GM18870 (cell line): ENCODE results near the gene ZMYND8.

Source experiments
- ATAC-seq: cut with Tn5 transposase; IDR thresholded peaks from one replicate; pipeline ENCODE4 v1.9.1; 2021; ENCODE audit warnings: moderate library complexity; ENCODE audit not compliant: unreplicated experiment

ZMYND8 gene

DNA sequence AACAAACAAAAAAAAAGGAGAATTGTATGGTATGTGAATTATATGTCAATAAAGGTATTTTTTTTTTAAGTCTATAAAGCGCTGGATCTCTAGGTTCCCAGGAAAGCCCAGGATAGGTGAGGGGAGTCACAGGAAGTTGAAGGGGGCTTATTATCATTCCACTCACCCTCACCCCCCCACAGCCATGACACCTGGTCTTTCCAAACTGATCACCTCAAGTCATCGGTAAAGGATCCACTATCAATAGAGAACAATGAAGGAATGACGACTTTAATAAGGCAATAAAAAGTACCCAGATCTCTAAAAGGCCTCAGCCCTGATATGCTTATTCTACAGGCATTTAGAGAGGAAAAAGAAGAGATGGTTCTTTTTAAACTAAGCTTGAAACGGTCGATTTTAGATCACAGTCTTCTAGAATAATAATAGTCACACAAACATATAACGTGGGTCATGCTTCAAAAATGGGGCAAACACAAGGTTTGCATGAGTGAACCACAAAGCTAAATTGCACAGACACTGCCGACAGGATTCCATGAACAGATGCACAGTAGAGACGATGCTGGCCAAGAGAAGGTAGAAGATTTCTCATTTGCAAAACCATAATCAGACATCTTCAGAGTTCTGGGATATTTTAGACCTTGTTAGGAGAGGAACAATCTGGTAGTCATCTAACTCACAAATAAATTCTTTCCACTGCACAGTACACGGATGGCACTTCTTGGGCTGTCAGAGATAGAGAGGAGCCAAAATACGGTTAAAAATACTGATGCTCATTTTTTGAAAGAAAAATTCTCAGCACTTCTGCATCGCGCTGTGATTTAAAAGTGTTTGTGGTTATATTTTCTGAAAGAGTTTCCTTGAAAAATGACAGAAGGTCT, 21.0 kb downstream of the ZMYND8 start:
- ATAC-seq, result no peak

- no peak for ATAC-seq
Observed at GRCh38 chr20:47334022-47334551, 22.4 kb downstream of the ZMYND8 start.

DNA sequence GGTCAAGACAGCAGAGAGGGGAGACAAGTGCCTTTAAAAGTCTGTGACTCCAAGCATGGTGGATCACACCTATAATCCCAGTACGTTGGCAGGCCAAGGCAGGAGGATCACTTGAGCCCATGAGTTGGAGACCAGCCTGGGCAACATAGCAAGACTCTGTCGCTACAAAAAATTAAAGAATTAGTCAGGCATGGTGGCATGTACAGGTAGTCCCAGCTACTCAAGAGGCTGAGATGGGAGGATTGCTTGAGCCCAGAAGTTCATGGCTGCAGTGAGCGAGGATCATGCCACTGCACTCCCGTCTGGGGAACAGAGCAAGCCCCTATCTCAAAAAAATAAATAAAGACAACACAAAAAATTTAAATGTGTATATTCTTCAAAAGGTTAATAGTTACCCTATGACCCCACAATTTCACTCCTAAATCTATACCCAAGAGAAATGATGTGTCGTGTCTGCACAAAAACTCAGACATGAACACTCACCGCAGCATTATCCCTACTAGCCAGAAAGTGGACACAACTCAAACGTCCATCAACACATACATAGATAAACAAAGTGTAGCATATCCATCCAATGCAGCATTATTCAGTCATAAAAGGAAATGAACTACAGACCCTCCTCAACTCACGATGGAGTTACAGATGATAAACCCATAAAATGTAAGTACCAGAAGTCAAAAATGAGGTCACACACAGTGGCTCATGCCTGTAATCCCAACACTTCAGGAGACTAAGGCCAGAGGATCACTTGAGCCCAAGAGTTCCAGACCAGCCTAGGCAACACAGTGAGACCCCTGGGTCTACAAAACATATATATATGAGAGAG, 23.9 kb downstream of the ZMYND8 start:
- no peak for ATAC-seq

- no peak for ATAC-seq
Observed at GRCh38 chr20:47330933-47331708, 25.4 kb downstream of the ZMYND8 start.

DNA sequence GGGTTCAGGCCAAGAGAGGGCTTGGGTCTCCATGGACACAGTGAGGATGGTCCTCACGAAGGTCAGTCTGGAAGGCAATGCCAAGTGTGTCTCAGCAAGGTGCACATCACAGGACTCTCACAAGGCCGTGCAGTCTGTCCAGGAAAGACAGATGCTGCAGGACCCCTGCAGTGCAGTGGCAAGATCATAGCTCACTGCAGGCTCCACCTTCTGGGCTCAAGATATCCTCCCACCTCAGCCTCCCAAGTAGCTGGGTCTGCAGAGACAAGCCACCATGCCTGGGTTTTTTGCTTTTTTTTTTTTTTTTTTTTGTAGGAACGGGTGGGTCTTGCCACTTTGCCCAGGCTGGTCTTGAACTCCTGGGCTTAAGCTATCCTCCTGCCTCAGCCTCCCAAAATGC, 26.4 kb downstream of the ZMYND8 start:
- ATAC-seq, result no peak

DNA sequence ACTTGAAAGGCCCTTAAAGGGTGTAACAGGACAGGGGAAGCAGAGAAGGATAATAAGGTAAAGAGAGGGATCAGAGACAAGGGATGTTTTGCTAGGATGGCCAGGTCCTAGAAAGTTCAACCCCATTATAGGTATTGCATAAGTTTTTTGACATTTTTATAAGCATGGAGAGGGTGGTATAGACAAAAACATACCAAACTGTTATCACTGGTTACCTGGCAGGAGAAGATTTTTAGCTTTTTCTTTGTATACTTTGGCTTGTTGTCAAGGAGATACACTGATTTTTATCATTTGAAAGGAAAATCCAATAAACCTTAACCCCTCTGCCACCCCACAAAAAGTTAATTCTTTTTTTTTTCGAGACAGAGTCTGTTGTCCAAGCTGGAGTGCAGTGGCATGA, 28.4 kb downstream of the ZMYND8 start:
- no peak for ATAC-seq

DNA sequence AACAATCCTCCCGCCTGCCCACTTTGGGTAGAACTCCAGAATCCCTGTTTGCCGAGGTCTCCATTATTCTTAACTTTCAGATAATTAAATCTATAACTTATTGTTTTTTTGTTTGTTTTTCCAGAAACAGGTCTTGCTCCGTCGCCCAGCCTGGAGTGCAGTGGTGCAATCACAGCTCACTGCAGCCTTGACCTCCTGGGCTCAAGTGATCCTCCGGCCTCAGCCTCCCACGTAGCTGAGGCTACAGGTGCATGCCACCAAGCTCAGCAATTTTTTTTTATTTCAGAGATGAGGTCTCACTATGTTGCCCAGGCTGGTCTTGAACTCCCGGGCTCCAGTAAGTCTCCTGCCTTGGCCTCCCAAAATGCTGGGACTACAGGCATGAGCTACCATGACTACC, 28.8 kb downstream of the ZMYND8 start:
- ATAC-seq, result no peak

- no peak for ATAC-seq
Observed at GRCh38 chr20:47326658-47327268, 29.7 kb downstream of the ZMYND8 start.

DNA sequence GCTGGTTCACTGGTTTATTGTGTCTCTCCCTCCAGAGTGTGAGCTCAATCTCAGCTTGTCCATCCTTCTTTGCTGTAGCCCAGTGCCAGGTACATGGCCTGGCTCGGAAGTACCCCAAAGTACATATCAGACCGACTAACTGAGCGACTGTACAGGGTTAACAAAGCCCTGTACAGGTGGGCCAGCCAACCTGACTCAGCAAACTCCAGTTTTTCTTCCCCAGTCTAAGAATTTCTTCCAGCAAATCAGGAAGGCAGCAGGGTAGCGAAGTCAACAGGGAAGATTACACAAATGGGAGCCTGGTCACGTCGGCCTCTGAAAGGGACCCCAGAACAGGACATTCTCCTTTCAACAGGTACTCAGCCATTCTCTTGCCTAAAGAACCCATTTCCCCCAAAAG, 31.3 kb downstream of the ZMYND8 start:
- no peak for ATAC-seq

- ATAC-seq, result no peak
Observed at GRCh38 chr20:47320990-47321805, 35.3 kb downstream of the ZMYND8 start.

DNA sequence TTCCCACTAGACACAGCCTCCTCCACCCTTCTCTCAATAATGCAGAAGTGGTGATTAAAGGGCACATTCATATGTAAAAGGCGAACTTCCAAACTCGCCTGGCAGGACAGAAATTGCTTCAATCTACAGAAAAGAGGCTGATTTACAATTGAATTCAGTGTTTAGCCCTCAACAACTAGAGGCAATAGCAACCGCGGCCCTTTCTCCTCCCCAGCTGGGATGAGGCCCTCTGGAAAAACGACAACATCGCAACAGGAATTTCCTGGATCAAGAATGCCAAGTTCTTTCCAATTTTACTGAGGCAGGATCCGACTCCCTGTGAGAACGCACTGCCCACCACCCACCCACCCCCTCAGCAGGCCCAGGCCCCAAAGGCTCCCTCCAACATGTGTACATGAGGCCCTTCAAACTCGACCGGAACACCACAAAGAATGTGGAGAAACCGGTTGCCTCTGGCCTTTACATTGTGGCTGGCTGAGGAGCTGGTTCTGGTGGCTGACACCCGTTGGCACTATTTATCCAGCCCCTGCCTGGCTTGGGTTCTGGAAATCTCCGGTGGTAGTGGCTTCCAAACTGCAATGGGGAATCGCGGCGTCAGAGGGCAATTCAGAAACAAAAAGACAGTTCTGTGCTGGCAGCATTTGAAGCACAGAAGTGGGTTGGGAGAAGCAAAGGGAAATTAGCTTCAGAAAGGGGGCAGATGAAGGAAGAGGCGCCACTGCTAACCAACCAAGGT, 36.8 kb downstream of the ZMYND8 start:
- no peak for ATAC-seq

DNA sequence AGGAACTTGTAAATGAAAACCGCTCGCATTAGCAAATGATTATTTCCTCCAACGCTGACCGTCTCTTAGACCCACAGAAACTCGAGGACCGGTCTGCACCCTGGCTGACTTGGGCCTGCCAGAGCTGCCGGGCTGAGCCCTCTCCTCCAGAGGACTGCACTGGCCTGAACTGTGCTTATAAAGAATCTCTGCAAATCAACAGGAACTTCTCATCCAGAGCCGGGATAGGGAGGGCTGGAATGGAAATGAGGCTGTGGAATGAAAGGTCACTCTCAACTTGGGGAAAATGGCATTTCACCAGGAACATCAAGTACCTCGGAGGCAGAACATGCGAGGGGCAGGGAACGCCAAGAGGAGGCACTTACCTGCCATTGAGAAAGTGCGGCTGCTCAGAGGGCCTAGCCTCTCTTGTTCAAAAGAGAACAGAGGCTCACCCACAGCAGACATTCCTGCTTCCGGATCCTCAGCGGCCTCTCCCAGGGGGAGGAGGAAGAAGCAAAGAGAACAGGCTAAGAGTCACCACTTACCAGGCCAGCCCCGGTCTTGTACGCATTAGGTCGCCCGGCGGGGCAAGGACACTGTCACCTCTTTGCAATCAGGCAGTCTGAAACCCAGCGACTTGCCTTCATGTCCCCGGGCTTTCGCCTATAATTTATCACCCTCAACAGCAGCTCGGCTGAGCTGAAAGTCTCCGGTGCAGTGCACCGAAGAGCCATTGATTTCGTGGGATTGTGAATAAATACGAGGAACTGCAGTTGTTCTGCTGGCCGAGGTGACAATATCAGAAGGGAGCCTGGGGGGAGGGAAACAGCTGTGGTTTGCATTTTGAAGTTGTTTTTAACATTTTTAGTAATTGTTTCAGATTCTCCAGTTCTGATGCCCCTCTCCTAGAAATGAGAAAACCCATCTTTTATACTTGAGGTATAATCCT, 37.6 kb downstream of the ZMYND8 start:
- ATAC-seq, result no peak

GRCh38 chr20:47318027-47318585, 38.4 kb downstream of the ZMYND8 start:
- no peak for ATAC-seq

GRCh38 chr20:47317127-47317895, 39.2 kb downstream of the ZMYND8 start:
- no peak for ATAC-seq

GRCh38 chr20:47316776-47317126, 39.7 kb downstream of the ZMYND8 start:
- ATAC-seq, result no peak

- ATAC-seq, result no peak
Observed at GRCh38 chr20:47315339-47316056, 41.0 kb downstream of the ZMYND8 start.
